Lower lobe of right lung (tissue), 2 donors: ENCODE results near the gene IKZF1. TPM values are rescaled to one million over a fixed set of nuclear protein-coding genes. Genes with fewer than 3 reads are reported as not detected.

ENCODE experiments used
- ATAC-seq, 2 donors: fragments of 200-7000 bp; cut with Tn5 transposase; one replicate each; pipeline ENCODE4 v1.9.1; 2020 to 2022; ENCODE audit warnings: mild to moderate bottlenecking in 2 of 2, moderate library complexity in 2 of 2
- DNase-seq: peaks from one replicate; pipeline ENCODE4 v3.0.0-alpha.2; 2020
- H3K27ac ChIP-seq: fragments of 200-600 bp; one replicate; pipeline ENCODE4 v1.8.0; 2022
- H3K27me3 ChIP-seq: fragments of 200-600 bp; one replicate; pipeline ENCODE4 v1.8.0; 2022; ENCODE audit warnings: low read depth
- H3K36me3 ChIP-seq: fragments of 200-600 bp; one replicate; pipeline ENCODE4 v1.8.0; 2022; ENCODE audit warnings: mild to moderate bottlenecking
- H3K4me1 ChIP-seq: fragments of 200-600 bp; one replicate; pipeline ENCODE4 v1.8.0; 2022
- H3K4me3 ChIP-seq: fragments of 200-600 bp; one replicate; pipeline ENCODE4 v1.8.0; 2022; ENCODE audit warnings: mild to moderate bottlenecking
- H3K9me3 ChIP-seq: fragments of 200-600 bp; one replicate; pipeline ENCODE4 v1.8.0; 2022
- CTCF ChIP-seq: fragments of 200-600 bp; IDR thresholded peaks from one replicate; pipeline ENCODE4 v1.8.0; 2022; ENCODE audit warnings: antibody characterized with exemption, mild to moderate bottlenecking
- intact Hi-C: fragments of 100-400 bp; cut with DNase I; formaldehyde crosslinking; loops from one replicate; pipeline ENCODE4 v1.11.0; 2022
- total RNA-seq: library from RNA; stranded (reverse); fragmentation: NEBNext Ultra II Directional; extraction: Animal tissue kit (Norgen Biotek cat#: 25700); gene quantifications from one replicate; pipeline ENCODE4 v1.2.1, GENCODE V29; 2021
- donor health status: DM: no; HTN: yes; CAD: no; lungs with severe emphysema.

The IKZF1 gene
- total RNA-seq, 1 donor from 2014 or later: 61.9 TPM

- Histone ChIP-seq H3K27me3 (no peaks in the 10 kb centered on the region), H3K4me3 (no peak overlapping the region), H3K4me1 (peaks cover 40% of the 10 kb centered on the region), H3K9me3 (no peaks in the 10 kb centered on the region), H3K36me3 (peaks cover 9% of the 10 kb centered on the region), H3K27ac (peak overlapping the region; percentile 3)
- intact Hi-C loops: no loop called here
- TF ChIP-seq CTCF: no peak
- ATAC-seq (peak in 1 of 2 donors; percentile 46), DNase-seq (no peak)
Observed at GRCh38 chr7:50329775-50330174, 25.3 kb downstream of the IKZF1 start.

GRCh38 chr7:50330254-50330653 lies 25.7 kb downstream of the IKZF1 start:
- Histone ChIP-seq H3K4me3 (no peak overlapping the region), H3K4me1 (peaks cover 40% of the 10 kb centered on the region), H3K9me3 (no peaks in the 10 kb centered on the region), H3K27ac (peak overlapping the region; percentile 3), H3K27me3 (no peaks in the 10 kb centered on the region), H3K36me3 (peaks cover 9% of the 10 kb centered on the region)
- TF ChIP-seq CTCF: no peak
- intact Hi-C loops: no loop called here
- ATAC-seq (no peak), DNase-seq (no peak)

- Histone ChIP-seq H3K27ac (peak overlapping the region; percentile 3), H3K4me1 (peaks cover 42% of the 10 kb centered on the region), H3K9me3 (no peaks in the 10 kb centered on the region), H3K36me3 (peaks cover 9% of the 10 kb centered on the region), H3K27me3 (no peaks in the 10 kb centered on the region), H3K4me3 (no peak overlapping the region)
- intact Hi-C loops: no loop called here
- no peak for TF ChIP-seq CTCF
- ATAC-seq (peak in 1 of 2 donors; percentile 18), DNase-seq (no peak)
Observed at GRCh38 chr7:50330696-50331095, 26.2 kb downstream of the IKZF1 start.

- Histone ChIP-seq H3K9me3 (no peaks in the 10 kb centered on the region), H3K27ac (no peak overlapping the region), H3K4me3 (no peak overlapping the region), H3K4me1 (peaks cover 45% of the 10 kb centered on the region), H3K36me3 (peaks cover 9% of the 10 kb centered on the region), H3K27me3 (no peaks in the 10 kb centered on the region)
- no peak for TF ChIP-seq CTCF
- intact Hi-C loops: no loop called here
- peak; percentile 38 to 39 for ATAC-seq
- DNase-seq: no peak
Observed at GRCh38 chr7:50331564-50332208, 27.2 kb downstream of the IKZF1 start.

GRCh38 chr7:50332241-50333165 lies 28.0 kb downstream of the IKZF1 start:
- Histone ChIP-seq H3K9me3 (no peaks in the 10 kb centered on the region), H3K4me1 (peaks cover 45% of the 10 kb centered on the region), H3K4me3 (no peak overlapping the region), H3K27me3 (no peaks in the 10 kb centered on the region), H3K36me3 (peaks cover 8% of the 10 kb centered on the region), H3K27ac (no peak overlapping the region)
- intact Hi-C loops: no loop called here
- TF ChIP-seq CTCF: no peak
- DNase-seq (no peak), ATAC-seq (peak in 1 of 2 donors; percentile 30)
